ENCODE measurements around the gene JPH3.

GRCh38 chr16:87628246-87628923, 26.1 kb downstream of the JPH3 start:
- no peak for TF ChIP-seq POLR2A (IDR thresholded peaks at IDR 0.05)
- TF ChIP-seq, protein P1, sequence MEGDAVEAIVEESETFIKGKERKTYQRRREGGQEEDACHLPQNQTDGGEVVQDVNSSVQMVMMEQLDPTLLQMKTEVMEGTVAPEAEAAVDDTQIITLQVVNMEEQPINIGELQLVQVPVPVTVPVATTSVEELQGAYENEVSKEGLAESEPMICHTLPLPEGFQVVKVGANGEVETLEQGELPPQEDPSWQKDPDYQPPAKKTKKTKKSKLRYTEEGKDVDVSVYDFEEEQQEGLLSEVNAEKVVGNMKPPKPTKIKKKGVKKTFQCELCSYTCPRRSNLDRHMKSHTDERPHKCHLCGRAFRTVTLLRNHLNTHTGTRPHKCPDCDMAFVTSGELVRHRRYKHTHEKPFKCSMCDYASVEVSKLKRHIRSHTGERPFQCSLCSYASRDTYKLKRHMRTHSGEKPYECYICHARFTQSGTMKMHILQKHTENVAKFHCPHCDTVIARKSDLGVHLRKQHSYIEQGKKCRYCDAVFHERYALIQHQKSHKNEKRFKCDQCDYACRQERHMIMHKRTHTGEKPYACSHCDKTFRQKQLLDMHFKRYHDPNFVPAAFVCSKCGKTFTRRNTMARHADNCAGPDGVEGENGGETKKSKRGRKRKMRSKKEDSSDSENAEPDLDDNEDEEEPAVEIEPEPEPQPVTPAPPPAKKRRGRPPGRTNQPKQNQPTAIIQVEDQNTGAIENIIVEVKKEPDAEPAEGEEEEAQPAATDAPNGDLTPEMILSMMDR (IDR thresholded peaks at IDR 0.05 in 4 of 5, conservative IDR thresholded peaks at IDR 0.05 in 1 of 5): no peak
